ENCODE measurements around the gene ZNF587. TPM values are rescaled to one million over a fixed set of nuclear protein-coding genes. Genes with fewer than 3 reads are reported as not detected.
A peak's percentile ranks its signal among the peaks of the same experiment; 100 is the strongest.

Gene ZNF587
- total and polyA plus RNA-seq, 2 of the 13 experiments (the other 11 are each of a cell fraction or from before 2014, with no cell fraction given): 8.7 to 17.5 TPM

DNA sequence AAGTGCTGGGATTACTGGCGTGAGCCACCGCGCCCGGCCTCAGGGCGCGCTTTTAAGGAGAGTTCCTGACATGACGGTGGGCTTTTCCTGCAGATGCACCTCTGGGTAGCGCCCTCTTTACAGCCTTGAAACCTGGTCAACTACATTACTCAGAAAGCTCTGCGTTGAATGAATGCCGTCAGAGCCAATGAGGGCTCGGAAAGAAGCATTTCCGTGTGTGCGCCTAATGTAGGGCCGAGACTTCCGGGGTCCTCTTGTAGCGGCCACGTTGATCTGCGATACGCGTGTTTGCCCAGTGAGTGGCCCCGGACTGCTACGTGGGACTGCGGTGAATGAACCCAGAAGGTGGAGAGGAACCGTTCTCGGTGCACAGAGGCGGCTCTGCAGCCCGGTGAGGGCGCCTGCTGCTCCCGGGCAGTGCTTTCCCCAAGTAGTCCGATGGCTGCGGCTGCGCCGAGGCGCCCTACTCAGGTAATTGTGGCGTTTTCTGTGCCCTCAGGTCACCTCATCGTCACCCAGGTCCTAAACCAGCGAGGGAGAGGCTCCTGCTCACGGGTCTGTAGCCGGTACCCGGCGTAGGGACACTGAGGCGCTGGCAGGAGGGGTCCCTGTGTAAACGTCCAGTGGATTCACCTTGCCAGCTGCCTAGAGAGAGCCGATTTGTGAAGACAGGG, 30.0 kb upstream of the ZNF587 start (continued):
- TF ChIP-seq ZBTB7A (CRISPR knock-in tag; IDR thresholded peaks at IDR 0.05) (0 out of 2 replicates have a peak, but pooled peaks have one; percentile 22), ZNF367 (CRISPR knock-in tag; IDR thresholded peaks at IDR 0.05; ENCODE audit: borderline replicate concordance) (no peak), ZFP82 (CRISPR knock-in tag; IDR thresholded peaks at IDR 0.05; ENCODE audit: borderline replicate concordance) (no peak), ZNF564 (CRISPR knock-in tag; IDR thresholded peaks at IDR 0.05) (no peak), FIP1L1 (IDR thresholded peaks at IDR 0.05; ENCODE audit: borderline replicate concordance, insufficient read depth, low read depth, low read length) (no peak), SMARCC2 (IDR thresholded peaks at IDR 0.05) (no peak), POLR2AphosphoS2 (IDR thresholded peaks at IDR 0.05; ENCODE audit: low read depth, low read length) (no peak), ZNF160 (CRISPR knock-in tag; IDR thresholded peaks at IDR 0.05) (no peak), ZNF788 (CRISPR knock-in tag; IDR thresholded peaks at IDR 0.05; ENCODE audit: borderline replicate concordance) (no peak), ZNF138 (CRISPR knock-in tag; IDR thresholded peaks at IDR 0.05; ENCODE audit: low read depth) (no peak), SNRNP70 (IDR thresholded peaks at IDR 0.05; ENCODE audit: low read depth, low read length) (no peak), ATM (IDR thresholded peaks at IDR 0.05; ENCODE audit: borderline replicate concordance) (no peak), MTF2 (CRISPR knock-in tag; IDR thresholded peaks at IDR 0.05; ENCODE audit: borderline replicate concordance) (no peak), ARID2 (CRISPR knock-in tag; IDR thresholded peaks at IDR 0.05; ENCODE audit: borderline replicate concordance) (no peak), SAP130 (CRISPR knock-in tag; IDR thresholded peaks at IDR 0.05; ENCODE audit: low read depth) (peak; percentile 97), PITX1 (CRISPR knock-in tag; IDR thresholded peaks at IDR 0.05) (peak; percentile 56; the same call in 1 of the 2 replicates), ATAD3A (CRISPR knock-in tag; IDR thresholded peaks at IDR 0.05) (no peak), SP140L (CRISPR knock-in tag; IDR thresholded peaks at IDR 0.05; ENCODE audit: borderline replicate concordance) (0 out of 2 replicates have a peak, but pooled peaks have one; percentile 17), ZNF431 (CRISPR knock-in tag; IDR thresholded peaks at IDR 0.05; ENCODE audit: borderline replicate concordance, low read depth) (no peak), LCORL (IDR thresholded peaks at IDR 0.05) (no peak), LCORL (CRISPR knock-in tag; IDR thresholded peaks at IDR 0.05) (peak; percentile 51)
- TF ChIP-seq, protein P1, sequence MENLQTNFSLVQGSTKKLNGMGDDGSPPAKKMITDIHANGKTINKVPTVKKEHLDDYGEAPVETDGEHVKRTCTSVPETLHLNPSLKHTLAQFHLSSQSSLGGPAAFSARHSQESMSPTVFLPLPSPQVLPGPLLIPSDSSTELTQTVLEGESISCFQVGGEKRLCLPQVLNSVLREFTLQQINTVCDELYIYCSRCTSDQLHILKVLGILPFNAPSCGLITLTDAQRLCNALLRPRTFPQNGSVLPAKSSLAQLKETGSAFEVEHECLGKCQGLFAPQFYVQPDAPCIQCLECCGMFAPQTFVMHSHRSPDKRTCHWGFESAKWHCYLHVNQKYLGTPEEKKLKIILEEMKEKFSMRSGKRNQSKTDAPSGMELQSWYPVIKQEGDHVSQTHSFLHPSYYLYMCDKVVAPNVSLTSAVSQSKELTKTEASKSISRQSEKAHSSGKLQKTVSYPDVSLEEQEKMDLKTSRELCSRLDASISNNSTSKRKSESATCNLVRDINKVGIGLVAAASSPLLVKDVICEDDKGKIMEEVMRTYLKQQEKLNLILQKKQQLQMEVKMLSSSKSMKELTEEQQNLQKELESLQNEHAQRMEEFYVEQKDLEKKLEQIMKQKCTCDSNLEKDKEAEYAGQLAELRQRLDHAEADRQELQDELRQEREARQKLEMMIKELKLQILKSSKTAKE (CRISPR knock-in tag; IDR thresholded peaks at IDR 0.05; ENCODE audit: borderline replicate concordance): no peak
- TF ChIP-seq, protein P2, sequence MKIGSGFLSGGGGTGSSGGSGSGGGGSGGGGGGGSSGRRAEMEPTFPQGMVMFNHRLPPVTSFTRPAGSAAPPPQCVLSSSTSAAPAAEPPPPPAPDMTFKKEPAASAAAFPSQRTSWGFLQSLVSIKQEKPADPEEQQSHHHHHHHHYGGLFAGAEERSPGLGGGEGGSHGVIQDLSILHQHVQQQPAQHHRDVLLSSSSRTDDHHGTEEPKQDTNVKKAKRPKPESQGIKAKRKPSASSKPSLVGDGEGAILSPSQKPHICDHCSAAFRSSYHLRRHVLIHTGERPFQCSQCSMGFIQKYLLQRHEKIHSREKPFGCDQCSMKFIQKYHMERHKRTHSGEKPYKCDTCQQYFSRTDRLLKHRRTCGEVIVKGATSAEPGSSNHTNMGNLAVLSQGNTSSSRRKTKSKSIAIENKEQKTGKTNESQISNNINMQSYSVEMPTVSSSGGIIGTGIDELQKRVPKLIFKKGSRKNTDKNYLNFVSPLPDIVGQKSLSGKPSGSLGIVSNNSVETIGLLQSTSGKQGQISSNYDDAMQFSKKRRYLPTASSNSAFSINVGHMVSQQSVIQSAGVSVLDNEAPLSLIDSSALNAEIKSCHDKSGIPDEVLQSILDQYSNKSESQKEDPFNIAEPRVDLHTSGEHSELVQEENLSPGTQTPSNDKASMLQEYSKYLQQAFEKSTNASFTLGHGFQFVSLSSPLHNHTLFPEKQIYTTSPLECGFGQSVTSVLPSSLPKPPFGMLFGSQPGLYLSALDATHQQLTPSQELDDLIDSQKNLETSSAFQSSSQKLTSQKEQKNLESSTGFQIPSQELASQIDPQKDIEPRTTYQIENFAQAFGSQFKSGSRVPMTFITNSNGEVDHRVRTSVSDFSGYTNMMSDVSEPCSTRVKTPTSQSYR (CRISPR knock-in tag; IDR thresholded peaks at IDR 0.05; ENCODE audit: borderline replicate concordance): no peak
- TF ChIP-seq, protein P3, sequence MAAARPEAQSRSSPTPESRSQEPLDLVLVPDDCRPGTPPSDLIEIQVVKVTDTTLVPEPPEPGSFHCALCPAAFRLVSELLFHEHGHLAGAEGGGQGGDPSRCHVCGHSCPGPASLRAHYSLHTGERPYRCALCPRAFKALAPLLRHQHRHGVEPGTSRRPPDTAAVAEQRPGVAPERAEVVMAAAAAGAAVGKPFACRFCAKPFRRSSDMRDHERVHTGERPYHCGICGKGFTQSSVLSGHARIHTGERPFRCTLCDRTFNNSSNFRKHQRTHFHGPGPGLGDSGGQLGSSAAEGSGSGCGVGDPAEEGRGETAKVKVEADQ (CRISPR knock-in tag; IDR thresholded peaks at IDR 0.05; ENCODE audit: borderline replicate concordance): no peak
- TF ChIP-seq, protein P4, sequence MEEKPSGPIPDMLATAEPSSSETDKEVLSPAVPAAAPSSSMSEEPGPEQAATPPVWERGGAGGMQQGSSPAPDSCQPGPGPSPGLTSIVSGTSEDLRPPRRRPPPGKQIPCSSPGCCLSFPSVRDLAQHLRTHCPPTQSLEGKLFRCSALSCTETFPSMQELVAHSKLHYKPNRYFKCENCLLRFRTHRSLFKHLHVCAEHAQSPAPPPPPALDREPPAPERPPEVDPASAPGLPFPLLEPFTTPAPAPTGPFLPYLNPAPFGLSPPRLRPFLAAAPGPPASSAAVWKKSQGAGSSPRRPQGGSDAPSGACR (CRISPR knock-in tag; IDR thresholded peaks at IDR 0.05): peak; percentile 71; the same call in 1 of the 2 replicates
